HG02610 (cell line): ENCODE data around the gene TPO.

Source experiments
- ATAC-seq: cut with Tn5 transposase; IDR thresholded peaks from one replicate; pipeline ENCODE4 v1.9.1; 2021; ENCODE audit warnings: mild to moderate bottlenecking, moderate library complexity; ENCODE audit not compliant: unreplicated experiment

Gene TPO

DNA sequence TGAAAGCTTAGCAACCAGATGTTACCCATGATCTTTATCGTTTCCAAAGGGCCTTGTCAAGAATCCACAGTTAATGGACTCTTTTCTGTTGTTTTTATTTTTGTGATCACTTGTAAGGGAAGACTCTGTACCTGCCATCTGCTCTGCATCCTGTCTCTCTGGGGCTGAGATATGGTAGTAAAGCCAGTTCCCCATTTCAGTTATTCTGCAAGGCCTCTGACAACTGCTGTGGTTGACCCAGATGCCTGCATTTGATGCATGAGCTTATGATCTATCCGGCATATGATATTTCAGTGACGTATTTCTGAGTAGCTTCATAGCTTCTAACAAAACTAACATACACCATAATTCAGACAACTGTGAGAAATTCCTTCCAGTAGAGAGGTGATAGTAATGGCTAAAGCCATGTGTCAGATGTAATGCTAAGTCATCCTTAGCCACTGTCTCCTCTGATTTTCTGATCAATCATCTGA, 105.1 kb downstream of the TPO start:
- no peak for ATAC-seq

DNA sequence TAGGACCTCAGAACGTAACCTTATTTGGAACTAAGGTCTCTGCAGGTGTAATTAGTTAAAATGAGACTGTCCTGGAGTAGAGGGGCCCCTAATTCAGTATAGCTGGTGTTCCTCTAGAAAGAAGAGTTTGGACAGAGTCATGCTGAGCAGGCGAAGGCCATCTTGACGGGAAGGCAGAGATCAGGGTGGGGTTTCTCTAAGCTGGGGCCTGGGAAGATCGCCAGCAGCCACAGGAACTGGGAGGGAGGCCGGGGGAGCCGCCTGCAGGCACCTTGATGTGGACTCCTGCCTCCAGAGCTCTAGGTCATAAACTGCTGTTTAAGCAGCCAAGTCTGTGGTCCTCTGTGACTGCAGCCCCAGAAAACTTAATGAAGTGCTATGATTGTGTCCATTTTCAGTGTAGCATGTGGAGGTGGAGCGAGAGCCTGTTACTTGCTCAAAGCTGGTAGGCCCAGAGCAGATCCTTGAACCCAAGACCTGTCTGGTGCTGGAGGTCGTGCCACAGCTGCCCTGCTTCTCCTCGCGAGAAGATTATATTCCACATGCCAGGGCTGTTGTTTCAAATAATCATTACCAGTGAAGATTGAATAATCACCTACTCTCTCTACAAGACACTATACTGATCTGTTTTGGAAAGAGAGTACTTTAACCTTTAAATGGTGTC, 105.7 kb downstream of the TPO start:
- no peak for ATAC-seq

DNA sequence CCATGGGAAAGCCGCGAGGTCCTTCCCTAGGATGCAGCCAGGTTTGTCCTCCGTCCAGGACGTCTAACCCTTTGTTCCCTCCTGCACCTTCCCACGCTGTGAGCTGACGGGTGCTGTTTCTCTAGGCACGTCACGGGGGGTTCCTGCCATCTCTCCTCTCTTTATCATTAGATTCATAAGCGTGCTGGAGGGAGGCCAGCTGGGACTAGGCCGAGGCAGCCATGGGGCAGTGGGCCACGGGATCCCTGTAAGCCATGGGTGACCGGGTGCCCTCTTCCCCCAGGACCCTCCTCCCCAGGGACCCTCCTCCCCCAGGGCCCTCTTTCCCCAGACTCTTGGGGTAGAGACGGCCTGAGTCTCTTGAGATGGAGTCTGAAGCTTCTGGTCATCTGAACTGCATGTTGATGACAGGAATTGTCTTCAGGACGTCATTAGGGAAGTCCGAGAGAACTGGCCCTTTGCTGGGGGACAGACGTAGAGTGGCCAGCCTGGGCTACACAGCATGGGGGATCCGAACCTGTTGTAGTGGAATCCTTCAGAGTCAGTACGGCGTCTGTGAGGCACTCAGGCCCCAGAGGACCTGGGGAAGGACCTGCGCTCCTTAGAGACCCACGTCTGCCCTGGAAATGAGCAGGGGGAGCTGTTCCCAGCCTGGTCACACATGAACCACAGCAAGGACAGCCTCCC, 108.1 kb downstream of the TPO start:
- ATAC-seq, result no peak

DNA sequence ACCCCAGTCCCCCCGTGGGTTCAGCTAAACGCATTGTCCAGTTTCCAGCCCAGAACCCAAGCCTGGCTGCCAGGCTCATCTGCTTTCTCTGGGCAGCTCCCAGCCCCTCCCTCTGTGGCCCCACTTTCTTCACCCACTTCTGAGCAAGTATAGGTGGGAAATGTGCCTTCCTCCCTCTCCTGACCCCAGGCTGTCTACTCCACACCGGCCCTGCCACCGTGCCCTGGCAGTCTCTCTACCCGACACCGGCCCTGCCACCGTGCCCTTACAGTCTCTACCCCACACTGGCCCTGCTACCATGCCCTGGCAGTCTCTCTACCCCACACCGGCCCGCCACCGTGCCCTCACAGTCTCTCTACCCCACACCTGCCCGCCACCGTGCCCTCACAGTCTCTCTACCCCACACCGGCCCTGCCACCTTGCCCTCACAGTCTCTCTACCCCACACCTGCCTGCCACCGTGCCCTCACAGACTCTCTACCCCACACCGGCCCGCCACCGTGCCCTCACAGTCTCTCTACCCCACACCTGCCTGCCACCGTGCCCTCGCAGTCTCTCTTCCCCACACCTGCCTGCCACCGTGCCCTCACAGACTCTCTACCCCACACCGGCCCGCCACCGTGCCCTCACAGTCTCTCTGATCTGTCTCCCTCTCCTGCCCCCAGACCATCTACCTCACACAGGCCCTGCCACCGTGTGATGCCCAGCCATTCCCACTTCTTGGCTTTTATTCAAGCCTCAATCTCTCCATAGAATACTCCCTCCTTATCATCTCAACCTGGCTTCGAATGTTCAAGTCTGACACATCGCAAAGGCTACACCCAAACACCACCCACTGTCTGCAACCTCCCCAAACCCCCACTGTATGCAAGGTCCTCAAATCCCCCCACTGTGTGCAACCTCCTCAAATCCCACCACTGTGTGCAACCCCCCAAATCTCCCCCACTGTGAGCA, 108.9 kb downstream of the TPO start:
- no peak for ATAC-seq

DNA sequence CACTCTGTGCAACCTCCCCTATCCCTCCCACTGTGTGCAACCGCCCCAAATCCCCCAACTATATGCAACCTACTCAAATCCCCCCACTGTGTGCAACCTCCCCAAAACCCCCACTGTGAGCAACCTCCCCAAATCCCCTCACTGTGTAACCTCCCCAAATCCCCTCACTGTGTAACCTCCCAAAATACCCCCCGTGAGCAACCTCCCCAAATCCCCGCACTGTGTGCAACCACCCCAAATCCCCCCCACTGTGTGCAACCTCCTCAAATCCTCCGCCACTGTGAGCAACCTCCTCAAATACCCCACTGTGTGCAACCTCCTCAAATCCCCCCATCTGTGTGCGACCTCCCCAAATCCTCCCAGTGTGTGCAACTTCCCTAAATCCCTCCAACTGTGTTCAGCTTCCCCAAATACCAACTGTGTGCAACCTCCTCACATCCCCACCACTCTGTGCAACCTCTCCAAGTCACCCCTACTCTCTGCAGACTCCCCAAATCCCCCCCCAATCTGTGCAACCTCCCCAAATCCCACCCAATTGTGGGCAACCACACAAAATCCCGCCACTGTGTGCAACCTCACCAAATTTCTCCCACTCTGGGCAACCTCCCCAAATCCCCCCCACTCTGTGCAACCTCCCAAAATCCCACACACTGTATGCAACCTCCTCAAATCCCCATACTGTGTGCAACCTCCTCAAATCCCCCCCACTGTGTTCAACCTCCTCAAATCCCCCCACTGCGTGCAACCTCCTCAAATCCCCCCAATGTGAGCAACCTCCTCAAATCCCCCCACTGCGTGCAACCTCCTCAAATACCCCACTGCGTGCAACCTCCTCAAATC, 114.1 kb downstream of the TPO start:
- no peak for ATAC-seq

DNA sequence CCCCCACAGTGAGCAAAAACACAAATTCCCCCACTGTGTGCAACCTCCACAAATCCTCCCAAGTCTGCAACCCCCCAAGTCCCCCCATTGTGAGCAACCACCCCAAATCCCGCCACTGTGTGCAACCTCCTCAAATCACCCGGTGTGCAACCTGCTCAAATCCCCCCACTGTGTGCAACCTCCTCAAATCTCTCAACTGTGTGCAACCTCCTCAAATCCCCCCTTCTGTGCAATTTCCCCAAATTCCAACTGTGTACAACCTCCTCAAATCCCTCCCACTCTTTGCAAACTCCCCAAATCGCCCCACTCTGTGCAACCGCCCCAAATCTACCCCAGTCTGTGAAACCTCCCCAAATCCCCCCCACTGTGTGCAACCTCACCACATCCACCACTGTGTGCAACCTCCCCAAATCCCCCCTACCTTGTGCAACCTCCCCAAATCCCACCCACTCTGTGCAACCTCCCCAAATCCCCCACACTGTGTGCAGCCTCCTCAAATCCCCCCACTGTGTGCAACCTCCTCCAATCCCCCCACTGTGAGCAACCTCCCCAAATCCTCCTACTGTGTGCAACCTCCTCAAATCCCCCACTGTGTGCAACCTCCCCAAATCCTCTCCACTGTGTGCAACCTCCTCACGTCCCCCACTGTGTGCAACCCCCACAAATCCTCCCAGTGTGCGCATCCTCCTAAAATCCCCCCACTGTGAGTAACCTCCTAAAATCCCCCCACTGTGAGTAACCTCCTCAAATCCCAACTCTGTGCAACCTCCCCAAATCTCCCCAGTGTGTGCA, 115.2 kb downstream of the TPO start:
- no peak for ATAC-seq

DNA sequence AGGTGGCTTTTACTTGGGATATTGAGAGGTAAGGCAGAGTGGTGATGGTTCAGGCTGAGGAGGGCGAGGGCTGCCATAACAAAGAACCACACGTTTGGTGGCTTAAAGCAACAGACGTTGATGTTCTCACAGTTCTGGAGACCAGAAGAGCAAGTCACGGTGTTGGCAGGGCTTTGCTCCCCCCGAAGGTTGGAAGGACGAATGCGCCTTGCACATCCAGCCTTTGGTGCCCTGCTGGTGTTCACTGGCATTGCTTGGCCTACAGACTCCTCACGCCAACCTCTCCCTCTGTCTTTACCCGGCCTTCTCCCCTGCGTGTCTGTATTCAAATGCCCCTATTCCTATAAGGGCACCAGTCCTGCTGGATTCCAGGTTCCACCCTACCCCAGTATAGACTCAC, 125.4 kb downstream of the TPO start:
- ATAC-seq, result no peak

DNA sequence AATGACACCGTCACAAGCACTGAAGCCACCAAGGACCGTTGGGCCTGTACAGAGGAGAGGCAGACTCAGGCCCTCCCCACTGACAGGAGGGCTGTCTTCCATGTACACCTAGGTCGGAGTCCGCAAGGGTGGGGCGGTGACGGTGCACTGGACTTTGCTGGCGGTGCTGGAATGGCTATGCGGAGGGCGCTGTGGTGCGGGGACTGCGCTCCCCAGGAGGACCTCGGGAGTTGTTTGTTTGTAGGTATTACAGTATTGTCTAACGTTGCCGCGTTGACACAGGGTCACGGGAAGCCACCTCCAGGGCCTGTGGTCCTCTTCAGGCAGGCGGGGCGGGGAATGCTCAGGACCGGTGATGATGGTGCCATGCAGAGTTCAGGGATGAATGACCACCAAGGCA, 126.2 kb downstream of the TPO start:
- no peak for ATAC-seq

DNA sequence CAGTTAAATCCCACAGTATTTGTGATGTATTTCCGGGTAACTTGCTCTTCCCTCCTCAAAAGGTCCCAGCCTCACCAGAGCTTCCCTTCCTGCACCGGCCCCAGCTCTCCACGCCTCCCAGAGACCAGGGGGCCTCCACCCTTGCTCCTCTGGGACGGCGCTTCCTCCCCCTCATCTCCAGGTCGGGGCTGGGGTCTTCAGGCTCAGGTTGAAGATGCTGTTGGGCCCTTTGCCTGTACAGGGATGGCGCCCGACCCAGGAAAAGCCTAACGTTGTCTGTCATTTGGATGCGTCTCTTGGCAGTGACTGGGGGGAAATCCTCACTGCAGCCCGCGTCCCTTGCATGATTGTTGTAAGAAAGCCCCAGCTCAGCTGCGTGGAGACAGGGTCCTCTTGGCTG, 126.7 kb downstream of the TPO start:
- ATAC-seq, result no peak

DNA sequence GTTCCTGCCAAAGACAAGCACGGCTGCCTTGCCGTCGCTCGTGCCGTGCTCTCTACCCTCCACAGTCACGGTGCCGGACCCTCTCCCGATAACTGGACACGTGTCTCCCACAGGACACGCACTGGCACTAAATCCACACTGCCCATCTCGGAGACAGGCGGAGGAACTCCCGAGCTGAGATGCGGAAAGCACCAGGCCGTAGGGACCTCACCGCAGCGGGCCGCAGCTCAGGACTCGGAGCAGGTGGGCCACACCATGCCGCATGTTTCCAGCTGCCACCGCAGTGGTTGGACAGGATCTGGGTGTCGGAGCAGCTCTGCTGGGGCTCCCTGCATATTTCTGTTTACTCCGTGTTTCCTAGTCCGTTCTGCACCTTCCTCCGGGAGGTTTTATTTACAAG, 127.2 kb downstream of the TPO start:
- no peak for ATAC-seq

DNA sequence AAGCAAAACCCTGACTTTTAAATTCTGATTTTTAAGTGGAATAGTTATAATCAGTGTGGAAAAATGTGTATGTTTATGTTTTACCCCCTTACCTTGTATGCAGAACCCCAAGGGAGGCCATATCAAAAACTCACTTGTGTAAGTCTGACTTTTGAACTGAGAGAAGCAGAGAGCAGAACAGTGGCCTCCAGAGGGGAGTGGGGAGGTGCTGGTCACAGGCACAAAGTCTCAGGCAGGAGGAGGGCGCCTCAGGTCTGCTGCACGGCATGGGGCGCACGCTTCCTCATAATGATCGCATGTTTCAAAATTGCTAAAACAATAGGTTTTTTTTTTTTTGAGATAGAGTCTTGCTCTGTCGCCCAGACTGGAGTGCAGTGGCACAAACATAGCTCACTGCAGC, 127.8 kb downstream of the TPO start:
- no peak for ATAC-seq

DNA sequence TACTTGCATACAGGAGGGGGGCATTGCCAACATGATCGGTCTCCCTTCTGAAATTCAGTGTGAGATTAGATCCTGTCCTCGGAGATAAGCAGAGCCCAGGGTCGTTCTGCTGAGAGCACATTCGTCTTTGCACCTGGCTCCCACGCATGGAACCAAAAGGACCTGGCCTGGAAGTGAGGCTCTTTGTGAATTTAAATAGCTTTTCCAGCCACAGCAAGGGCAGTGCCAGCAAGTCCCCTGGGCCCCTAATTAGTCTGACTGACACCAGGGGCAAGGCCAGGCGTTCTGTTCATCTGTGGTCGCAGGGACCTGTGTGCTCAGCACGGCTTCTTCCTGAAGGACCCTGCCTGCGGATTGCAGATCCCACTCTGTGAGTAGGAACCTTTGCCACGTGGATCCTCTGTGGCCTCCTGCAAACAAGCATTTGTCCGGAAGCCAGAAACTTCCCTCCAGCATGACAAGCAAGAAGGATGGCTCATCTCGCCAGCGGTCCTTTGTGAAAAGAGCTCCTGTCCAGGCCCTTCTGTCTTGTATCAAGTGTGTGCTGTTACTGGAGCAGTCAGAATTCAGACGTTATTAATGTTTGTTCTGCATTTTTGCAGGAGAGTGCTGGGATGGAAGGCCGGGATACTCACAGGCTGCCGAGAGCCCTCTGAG, 128.7 kb downstream of the TPO start:
- no peak for ATAC-seq

DNA sequence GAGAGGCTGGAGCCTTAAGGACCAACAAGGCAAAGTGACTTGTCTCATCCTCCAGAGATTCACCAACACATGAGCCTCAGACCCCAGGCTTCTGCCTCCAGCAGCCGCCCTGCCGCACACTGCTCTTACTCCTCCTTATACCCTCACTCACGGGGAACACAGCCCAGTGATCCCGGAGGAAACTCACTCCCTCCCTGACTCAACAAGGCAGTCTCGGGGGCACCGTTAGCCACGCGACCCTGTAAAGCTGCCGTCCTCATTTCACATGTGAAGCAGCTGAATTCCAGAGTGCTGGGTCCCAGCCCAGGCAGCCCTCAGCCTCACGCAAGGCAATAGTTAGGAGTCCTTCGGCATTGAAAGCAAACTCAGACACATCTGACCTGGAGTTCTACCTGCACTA, 129.7 kb downstream of the TPO start:
- no peak for ATAC-seq

DNA sequence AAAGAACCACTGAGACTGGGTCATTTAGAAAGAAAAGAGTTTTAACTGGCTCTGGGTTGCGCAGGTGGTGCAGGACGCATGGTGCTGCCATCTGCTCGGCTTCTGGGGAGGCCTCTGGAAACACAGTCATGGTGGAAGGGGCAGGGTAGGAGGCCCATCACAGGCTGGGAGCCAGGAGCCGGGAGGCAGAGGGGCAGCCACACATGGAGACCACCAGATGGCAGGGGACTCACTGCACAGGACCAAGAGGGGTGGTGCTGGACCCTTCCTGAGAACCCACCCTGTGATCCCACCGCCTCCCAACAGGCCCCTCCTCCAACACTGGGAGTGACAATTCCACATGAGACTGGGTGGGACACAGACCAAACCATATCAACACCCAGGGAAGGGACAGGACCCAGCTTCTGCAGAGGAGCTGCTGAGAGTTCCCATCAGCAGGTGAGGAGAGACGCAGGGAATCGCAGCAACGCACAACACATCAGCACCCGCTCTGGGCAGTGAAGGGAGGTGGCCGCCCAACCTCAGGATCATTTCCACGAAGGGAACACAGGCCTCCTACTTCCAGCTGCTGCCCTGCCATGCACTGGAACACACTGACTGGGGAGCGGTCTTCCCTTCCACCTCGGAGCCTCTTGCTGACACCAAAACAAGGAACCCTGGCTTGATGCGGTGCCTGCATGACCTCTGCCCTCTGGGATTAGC, 130.7 kb downstream of the TPO start:
- no peak for ATAC-seq

DNA sequence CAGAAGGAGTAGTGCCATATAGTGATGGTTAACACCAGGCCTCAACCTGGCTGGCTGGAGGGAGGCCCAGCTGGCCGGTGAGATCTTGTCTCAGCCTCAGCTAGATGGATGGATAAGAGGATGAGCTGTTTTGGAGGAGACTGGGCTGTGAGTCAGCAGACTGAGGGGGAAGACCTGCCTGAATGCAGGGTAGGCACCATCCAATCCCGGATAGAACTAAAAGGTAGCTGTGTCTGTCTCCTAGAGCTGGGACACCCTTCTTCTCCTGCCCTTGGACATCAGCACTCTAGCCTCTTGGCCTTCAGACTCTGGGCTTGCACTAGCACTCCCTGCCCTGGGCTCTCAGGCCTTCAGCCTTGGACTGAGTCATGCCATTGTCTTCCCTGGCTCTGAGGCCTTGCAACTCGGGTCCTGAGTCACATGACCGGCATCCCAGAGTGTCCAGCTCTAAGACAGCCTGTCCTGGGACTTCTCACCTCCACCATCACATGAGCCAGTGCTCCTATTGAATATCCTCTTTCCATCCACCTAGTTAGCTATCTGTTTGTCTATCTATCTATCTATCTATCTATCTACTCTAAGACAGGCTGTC, 131.3 kb downstream of the TPO start:
- no peak for ATAC-seq

DNA sequence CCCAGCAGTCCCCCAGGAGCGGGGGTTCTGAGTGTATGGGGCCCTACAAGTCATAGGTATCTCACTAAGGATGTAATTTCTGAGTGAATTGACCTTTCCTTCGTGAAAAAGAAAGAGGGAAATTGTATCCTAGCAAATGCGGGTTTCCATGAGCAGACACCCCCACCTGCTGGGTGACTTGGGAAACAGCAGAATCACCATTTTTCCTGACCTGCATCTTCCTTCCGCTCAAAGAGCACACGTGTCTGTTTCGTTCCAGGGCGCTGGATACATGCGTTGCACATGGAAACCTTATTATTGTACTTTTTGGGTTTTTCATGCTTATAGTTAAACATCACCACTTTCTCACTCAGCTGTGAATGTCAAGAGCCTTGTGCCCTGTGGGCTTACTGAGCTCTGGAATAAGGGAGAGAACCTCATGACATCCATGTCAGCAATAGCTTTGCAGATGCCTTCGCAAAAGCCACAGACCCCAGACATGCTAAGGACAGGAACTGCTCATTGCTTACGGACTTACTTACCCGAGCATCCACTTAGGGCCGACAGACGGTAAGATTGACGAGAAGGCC, 132.8 kb downstream of the TPO start:
- no peak for ATAC-seq

DNA sequence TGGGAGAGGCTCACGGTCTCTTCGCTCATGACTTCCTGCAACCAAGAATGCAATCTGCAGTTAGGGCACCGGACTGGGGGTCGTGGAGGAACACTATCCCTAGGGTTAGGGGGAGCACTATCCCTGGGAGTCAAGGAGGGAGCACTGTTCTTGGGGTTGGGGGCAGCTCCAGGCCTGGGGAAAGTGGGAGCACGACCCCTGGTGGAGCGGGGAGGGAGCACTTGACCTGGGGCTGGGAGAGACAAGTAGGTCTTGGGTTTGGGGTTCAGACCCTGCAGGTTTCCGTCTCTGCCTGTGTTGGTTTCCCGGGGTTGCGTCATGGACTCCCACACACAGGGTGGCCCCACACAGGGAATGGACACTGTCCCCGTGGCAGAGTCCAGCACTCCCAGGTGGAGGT, 133.6 kb downstream of the TPO start:
- no peak for ATAC-seq
